Stomach (tissue), 9 donors: ENCODE results near the gene LHX4. TPM values are rescaled to one million over a fixed set of nuclear protein-coding genes. Genes with fewer than 3 reads are reported as not detected.

Experiments used
- DNase-seq, 2 donors: peaks; one replicate each; pipeline versions ENCODE4 v3.0.0 to v3.0.0-alpha.2; 2013 to 2019
- H3K27ac ChIP-seq, 5 donors: fragments of 200-600 bp in 4 of 5; sonication (generic) in 4 of 5; one replicate each; pipeline ENCODE4 v1.5.1; 2013 to 2019; ENCODE audit warnings: mild to moderate bottlenecking in 1 of 5, moderate library complexity in 1 of 5
- H3K27me3 ChIP-seq, 3 donors: fragments of 200-600 bp; sonication (generic); one replicate each; pipeline ENCODE4 v1.5.1; 2017 to 2019; ENCODE audit warnings: mixed run types in 1 of 3
- H3K36me3 ChIP-seq, 4 donors: fragments of 200-600 bp; sonication (generic); 1 replicate in 3 of 4; 2 replicates in 1 of 4; pipeline ENCODE4 v1.5.1; 2016 to 2019
- H3K4me1 ChIP-seq, 4 donors: fragments of 200-600 bp; sonication (generic); one replicate each; pipeline ENCODE4 v1.5.1; 2016 to 2019
- H3K4me3 ChIP-seq, 4 donors: fragments of 200-600 bp; sonication (generic) in 3 of 4; one replicate each; pipeline ENCODE4 v1.5.1; 2016 to 2019; ENCODE audit warnings: mild to moderate bottlenecking in 1 of 4
- H3K9me3 ChIP-seq, 4 donors: fragments of 200-600 bp; sonication (generic); one replicate each; pipeline ENCODE4 v1.5.1; 2016 to 2019
- EP300 ChIP-seq: sonication (generic); formaldehyde crosslinking; IDR thresholded peaks from one replicate; pipeline ENCODE4 v1.6.1; 2017; ENCODE audit warnings: antibody characterized with exemption
- POLR2A ChIP-seq, 4 donors: fragments of 450-650 bp; IDR thresholded peaks; one replicate each; pipeline ENCODE4 v1.6.1; 2016; ENCODE audit warnings: antibody characterized with exemption in 4 of 4, control low read depth in 2 of 4, mild to moderate bottlenecking in 1 of 4, moderate library complexity in 1 of 4
- POLR2AphosphoS5 ChIP-seq, 3 donors: sonication (generic); formaldehyde crosslinking; IDR thresholded peaks; one replicate each; pipeline ENCODE4 v1.6.1; 2016; ENCODE audit warnings: antibody characterized with exemption in 3 of 3
- WGBS, 5 donors: extraction: QIAGEN DNeasy Blood & Tissue Kit in 3 of 5; methylation state at CpG; one replicate each; pipeline versions ENCODE4 v1.1.5 to v1.1.7; 2013 to 2018; 5-methylcytosine and 5-hydroxymethylcytosine counted together
- intact Hi-C: fragments of 100-400 bp; cut with DNase I; formaldehyde crosslinking; loops from one replicate; pipeline ENCODE4 v1.15.1; 2023; ENCODE audit warnings: low total_unique reads
- polyA plus RNA-seq, 3 donors: library from polyadenylated mRNA; stranded (reverse); fragments of 200-250 nt; gene quantifications; one replicate each; pipeline ENCODE4 v1.2.3, GENCODE V29; 2013
- total RNA-seq, 5 donors: library from RNA; depleted of rRNA; stranded (reverse); fragments of >200 nt; gene quantifications; one replicate each; pipeline versions ENCODE4 v1.1.0 to v1.2.3, GENCODE V29; 2014 to 2016
- TF ChIP-seq, protein P1 (sequence below), 7 experiments: fragments of 450-650 bp in 4 of 7; fragments of 200-600 bp in 3 of 7; sonication (generic) in 3 of 7; IDR thresholded peaks; one replicate each; pipeline ENCODE4 v1.5.1; 2016 to 2019; ENCODE audit warnings: antibody characterized with exemption in 7 of 7, control low read depth in 2 of 7, mild to moderate bottlenecking in 1 of 7
- donor health status: healthy with polysubstance abuse.
- donor health status: Bipolar disorder and iron deficiency.
- donor health status: healthy.

LHX4 gene
- total and polyA plus RNA-seq, 8 donors = 0.03 to 0.18 TPM; not detected in 6

- TF ChIP-seq, protein P1, sequence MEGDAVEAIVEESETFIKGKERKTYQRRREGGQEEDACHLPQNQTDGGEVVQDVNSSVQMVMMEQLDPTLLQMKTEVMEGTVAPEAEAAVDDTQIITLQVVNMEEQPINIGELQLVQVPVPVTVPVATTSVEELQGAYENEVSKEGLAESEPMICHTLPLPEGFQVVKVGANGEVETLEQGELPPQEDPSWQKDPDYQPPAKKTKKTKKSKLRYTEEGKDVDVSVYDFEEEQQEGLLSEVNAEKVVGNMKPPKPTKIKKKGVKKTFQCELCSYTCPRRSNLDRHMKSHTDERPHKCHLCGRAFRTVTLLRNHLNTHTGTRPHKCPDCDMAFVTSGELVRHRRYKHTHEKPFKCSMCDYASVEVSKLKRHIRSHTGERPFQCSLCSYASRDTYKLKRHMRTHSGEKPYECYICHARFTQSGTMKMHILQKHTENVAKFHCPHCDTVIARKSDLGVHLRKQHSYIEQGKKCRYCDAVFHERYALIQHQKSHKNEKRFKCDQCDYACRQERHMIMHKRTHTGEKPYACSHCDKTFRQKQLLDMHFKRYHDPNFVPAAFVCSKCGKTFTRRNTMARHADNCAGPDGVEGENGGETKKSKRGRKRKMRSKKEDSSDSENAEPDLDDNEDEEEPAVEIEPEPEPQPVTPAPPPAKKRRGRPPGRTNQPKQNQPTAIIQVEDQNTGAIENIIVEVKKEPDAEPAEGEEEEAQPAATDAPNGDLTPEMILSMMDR (IDR thresholded peaks at IDR 0.05) = no peak
- TF ChIP-seq EP300 (no peak), POLR2A (IDR thresholded peaks at IDR 0.05) (no peak), POLR2AphosphoS5 (IDR thresholded peaks at IDR 0.05) (no peak)
- no peak overlapping the region for H3K27ac ChIP-seq
- no peak for DNase-seq
- H3K4me3 ChIP-seq = no peak overlapping the region
- peaks cover 0 to 18% (median 8%) of the 10 kb centered on the region in 4 donors for H3K36me3 ChIP-seq
- H3K4me1 ChIP-seq = no peaks in the 10 kb centered on the region
- intact Hi-C loops = no loop called here
- no peaks in the 10 kb centered on the region for H3K27me3 ChIP-seq
- H3K9me3 ChIP-seq = no peaks in the 10 kb centered on the region
- WGBS, 5 donors = 83 to 95% (median 93%) methylated on average over 1 of the region's 1 CpG
Measured at GRCh38 chr1:180309338-180309737, 79.3 kb downstream of the LHX4 start.

DNA sequence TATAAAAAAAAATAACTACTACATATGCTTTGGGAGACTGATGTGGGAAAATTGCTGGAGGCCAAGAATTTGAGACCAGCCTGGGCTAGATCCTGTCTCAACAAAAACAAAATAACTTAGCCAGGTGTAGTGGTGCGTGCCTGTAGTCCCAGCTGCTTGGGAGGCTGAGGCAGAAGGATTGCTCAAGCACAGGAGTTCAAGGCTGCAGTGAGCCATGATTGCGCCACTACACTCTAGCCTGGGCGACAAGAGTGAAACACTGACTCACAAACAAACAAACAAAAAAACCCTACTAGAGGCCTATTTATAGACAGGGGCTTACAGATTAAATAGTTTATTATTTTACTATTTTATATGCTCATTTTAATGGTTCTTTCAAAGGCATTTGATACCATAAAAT, 80.0 kb downstream of the LHX4 start:
- no peaks in the 10 kb centered on the region for H3K9me3 ChIP-seq
- WGBS, 5 donors = 85 to 92% (median 92%) methylated on average over 3 of the region's 3 CpGs
- intact Hi-C loops = no loop called here
- H3K27me3 ChIP-seq = no peaks in the 10 kb centered on the region
- no peaks in the 10 kb centered on the region for H3K4me1 ChIP-seq
- DNase-seq = no peak
- no peak overlapping the region for H3K4me3 ChIP-seq
- TF ChIP-seq, protein P1 (IDR thresholded peaks at IDR 0.05) = no peak
- no peak overlapping the region for H3K27ac ChIP-seq
- peaks cover 0 to 18% (median 8%) of the 10 kb centered on the region in 4 donors for H3K36me3 ChIP-seq

- no peak for DNase-seq
- Histone ChIP-seq H3K27ac (no peak overlapping the region), H3K4me3 (no peak overlapping the region), H3K9me3 (no peaks in the 10 kb centered on the region), H3K4me1 (no peaks in the 10 kb centered on the region), H3K27me3 (no peaks in the 10 kb centered on the region), H3K36me3 (peaks cover 0 to 18% (median 8%) of the 10 kb centered on the region in 4 donors)
- TF ChIP-seq, protein P1 (IDR thresholded peaks at IDR 0.05) = no peak
- TF ChIP-seq POLR2A (IDR thresholded peaks at IDR 0.05) (no peak), EP300 (no peak), POLR2AphosphoS5 (IDR thresholded peaks at IDR 0.05) (no peak)
- intact Hi-C loops = no loop called here
- WGBS, 5 donors = 87 to 97% (median 92%) methylated on average over 4 of the region's 4 CpGs
Measured at GRCh38 chr1:180311011-180311730, 81.1 kb downstream of the LHX4 start.

DNA sequence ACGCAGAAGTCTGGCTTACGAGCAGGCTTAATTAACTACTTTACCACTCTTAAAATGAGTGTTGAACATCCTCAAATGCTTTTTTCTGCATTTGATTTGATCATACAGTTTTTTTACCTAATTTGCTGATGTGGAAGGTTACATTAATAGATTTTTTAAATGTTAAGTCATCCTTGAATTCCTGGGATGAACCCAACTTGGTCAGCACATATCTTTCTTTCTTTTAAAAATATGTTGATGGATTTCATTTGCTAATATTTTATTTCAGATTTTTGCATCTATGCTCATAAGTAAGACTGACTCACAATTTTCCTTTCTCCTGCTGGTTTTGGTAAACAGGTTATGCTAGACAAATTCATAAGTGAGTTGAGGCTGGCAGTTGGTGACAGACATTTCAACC, 82.9 kb downstream of the LHX4 start:
- Histone ChIP-seq H3K9me3 (no peaks in the 10 kb centered on the region), H3K4me3 (no peak overlapping the region), H3K4me1 (no peaks in the 10 kb centered on the region), H3K27ac (no peak overlapping the region), H3K27me3 (no peaks in the 10 kb centered on the region), H3K36me3 (peaks cover 0 to 18% (median 8%) of the 10 kb centered on the region in 4 donors)
- 96 to 99% (median 99%) methylated on average over 2 of the region's 2 CpGs for WGBS, 5 donors
- no peak for TF ChIP-seq POLR2A (IDR thresholded peaks at IDR 0.05)
- DNase-seq = no peak
- intact Hi-C loops = no loop called here

DNA sequence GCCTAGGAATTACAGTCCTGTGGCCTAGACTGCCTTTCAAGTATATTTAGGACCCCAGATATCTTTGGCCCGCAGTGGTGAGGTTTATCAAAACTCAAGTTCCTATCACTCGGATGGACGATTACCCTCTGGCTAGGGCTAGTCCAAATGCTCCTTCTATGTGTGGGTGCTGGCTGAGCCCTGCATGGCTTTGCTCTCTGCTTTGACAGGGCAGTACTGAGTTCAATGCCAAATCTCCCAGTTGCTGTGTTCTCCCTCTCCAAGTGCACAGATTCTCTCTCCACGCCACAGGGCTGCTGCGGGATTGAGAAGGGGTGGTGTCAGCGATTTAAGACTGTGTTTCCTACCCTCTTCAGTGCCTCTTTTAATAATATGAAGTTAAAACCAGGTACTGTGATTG, 97.0 kb downstream of the LHX4 start:
- H3K4me3 ChIP-seq = no peak overlapping the region
- intact Hi-C loops = no loop called here
- H3K27me3 ChIP-seq = no peaks in the 10 kb centered on the region
- no peaks in the 10 kb centered on the region for H3K9me3 ChIP-seq
- TF ChIP-seq EP300 (no peak), POLR2AphosphoS5 (IDR thresholded peaks at IDR 0.05) (no peak), POLR2A (IDR thresholded peaks at IDR 0.05) (no peak)
- TF ChIP-seq, protein P1 (IDR thresholded peaks at IDR 0.05) = no peak
- no peaks in the 10 kb centered on the region for H3K4me1 ChIP-seq
- H3K36me3 ChIP-seq = no peaks in the 10 kb centered on the region
- WGBS, 5 donors = 95 to 99% (median 98%) methylated on average over 6 of the region's 6 CpGs
- no peak for DNase-seq
- no peak overlapping the region for H3K27ac ChIP-seq
